Measurements from ENCODE around the gene MRPL40.

MRPL40 gene

DNA sequence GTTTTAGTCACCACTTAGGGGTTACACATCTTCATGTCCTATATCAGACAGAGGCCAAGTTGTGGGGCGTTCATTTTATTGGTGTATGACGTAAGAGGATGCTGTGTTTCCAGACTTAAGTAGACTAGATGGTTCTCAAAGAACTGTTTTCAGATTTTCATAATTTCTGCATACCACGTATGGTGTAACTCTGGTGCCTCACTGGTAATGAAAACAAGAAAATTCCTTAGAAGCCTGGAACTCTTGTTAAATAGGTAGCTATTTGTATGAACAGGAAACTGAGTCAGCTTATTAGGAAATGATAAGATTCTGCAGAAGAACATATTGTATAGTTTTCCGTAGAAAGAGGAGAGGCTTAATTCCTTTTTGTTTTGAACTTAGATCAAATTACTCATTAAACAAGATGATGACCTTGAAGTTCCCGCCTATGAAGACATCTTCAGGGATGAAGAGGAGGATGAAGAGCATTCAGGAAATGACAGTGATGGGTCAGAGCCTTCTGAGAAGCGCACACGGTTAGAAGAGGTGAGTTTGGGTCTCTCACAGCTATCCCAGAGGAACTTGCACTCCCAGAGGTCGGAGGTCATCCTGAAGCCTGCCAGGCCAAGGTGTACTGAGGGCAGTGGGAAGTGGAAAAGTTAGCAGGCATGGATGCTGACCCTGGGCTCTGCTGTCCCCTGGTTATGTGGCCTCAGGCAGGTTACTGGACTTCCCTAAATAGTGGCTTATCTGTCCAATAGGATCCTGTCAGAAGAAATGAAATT is 51.3 kb downstream of the MRPL40 start:
- DNase-seq = no peak
